GM23248 (cell line): ENCODE data around the gene WDR46. TPM values are rescaled to one million over a fixed set of nuclear protein-coding genes. Genes with fewer than 3 reads are reported as not detected.

Experiments used
- DNase-seq: peaks from one replicate; pipeline ENCODE4 v3.0.0-alpha.2; 2015
- H2AFZ ChIP-seq: fragments of 200-600 bp; sonication (generic); 2 replicates; pipeline ENCODE4 v1.6.1; 2016; ENCODE audit warnings: antibody characterized with exemption
- H3F3A ChIP-seq: fragments of 200-600 bp; sonication (generic); 2 replicates; pipeline ENCODE4 v1.6.1; 2016; ENCODE audit warnings: mild to moderate bottlenecking, antibody characterized with exemption, mixed run types; ENCODE audit not compliant: insufficient read depth
- H3K27ac ChIP-seq: fragments of 200-600 bp; sonication (generic); 2 replicates; pipeline ENCODE4 v1.5.1; 2016; ENCODE audit warnings: mild to moderate bottlenecking
- H3K27me3 ChIP-seq: fragments of 200-600 bp; sonication (generic); replicated peaks from 2 replicates; pipeline ENCODE4 v1.6.1; 2016; ENCODE audit warnings: mild to moderate bottlenecking; ENCODE audit not compliant: insufficient read depth
- H3K36me3 ChIP-seq: fragments of 200-600 bp; sonication (generic); 2 replicates; pipeline ENCODE4 v1.6.1; 2016; ENCODE audit warnings: low read depth, mild to moderate bottlenecking
- H3K4me1 ChIP-seq: fragments of 200-600 bp; sonication (generic); 2 replicates; pipeline ENCODE4 v1.6.1; 2016; ENCODE audit warnings: mild to moderate bottlenecking; ENCODE audit not compliant: insufficient read depth
- H3K4me2 ChIP-seq: fragments of 200-600 bp; sonication (generic); one replicate; pipeline ENCODE4 v1.6.1; 2016; ENCODE audit warnings: mild to moderate bottlenecking; ENCODE audit not compliant: unreplicated experiment
- H3K4me3 ChIP-seq: fragments of 200-600 bp; sonication (generic); 2 replicates; pipeline ENCODE4 v1.5.1; 2016; ENCODE audit warnings: mild to moderate bottlenecking
- H3K79me2 ChIP-seq: fragments of 200-600 bp; sonication (generic); 2 replicates; pipeline ENCODE4 v1.6.1; 2016; ENCODE audit warnings: mild to moderate bottlenecking; ENCODE audit not compliant: insufficient read depth
- H3K9ac ChIP-seq: fragments of 200-600 bp; sonication (generic); 2 replicates; pipeline ENCODE4 v1.6.1; 2016; ENCODE audit warnings: mild to moderate bottlenecking
- H3K9me2 ChIP-seq: fragments of 200-600 bp; sonication (generic); 2 replicates; pipeline ENCODE4 v1.6.1; 2016; ENCODE audit warnings: mixed run types, mild to moderate bottlenecking, moderate library complexity; ENCODE audit not compliant: insufficient read depth
- H3K9me3 ChIP-seq: fragments of 200-600 bp; sonication (generic); one replicate; pipeline ENCODE4 v1.6.1; 2017; ENCODE audit warnings: low read depth
- H4K20me1 ChIP-seq: fragments of 200-600 bp; sonication (generic); 2 replicates; pipeline ENCODE4 v1.6.0; 2016; ENCODE audit not compliant: insufficient read depth
- EZH2 ChIP-seq: fragments of 200-600 bp; sonication (generic); IDR thresholded peaks from 2 replicates; pipeline ENCODE4 v1.6.1; 2018; ENCODE audit warnings: antibody characterized with exemption, mild to moderate bottlenecking; ENCODE audit not compliant: insufficient read depth, poor library complexity, severe bottlenecking
- EZH2phosphoT487 ChIP-seq: fragments of 200-600 bp; sonication (generic); IDR thresholded peaks from 2 replicates; pipeline ENCODE4 v1.6.1; 2018; ENCODE audit warnings: antibody characterized with exemption, moderate library complexity, mild to moderate bottlenecking, low read depth; ENCODE audit not compliant: insufficient read depth
- WGBS, 2 experiments: methylation state at CpG; one replicate each; pipeline ENCODE4 v1.1.6; 2015 to 2017; ENCODE audit warnings: low lambda C conversion rate in 2 of 2, low coverage in 1 of 2; ENCODE audit errors: missing lambda C conversion rate in 2 of 2; 5-methylcytosine and 5-hydroxymethylcytosine counted together
- in situ Hi-C: fragments of 300-500 bp; cut with MboI; formaldehyde crosslinking; loops from 2 replicates; pipeline ENCODE4 v1.15.0; 2020
- polyA plus RNA-seq: library from polyadenylated mRNA; unstranded; fragments of >200 nt; fragmentation: Nextera tagmentation; extraction: Ambion mirVana; gene quantifications from 2 replicates; pipeline ENCODE4 v1.2.1, GENCODE V29; 2016
- total RNA-seq: library from RNA; depleted of rRNA; stranded (reverse); fragments of >200 nt; shearing (Covaris generic); gene quantifications from 2 replicates; pipeline ENCODE4 v1.2.3, GENCODE V29; 2014

WDR46 gene
- total and polyA plus RNA-seq, 2 experiments from 2014 or later: 64.4 to 79.4 TPM

GRCh38 chr6:33304216-33304615, 15.2 kb upstream of the WDR46 start:
- no peak for DNase-seq
- in situ Hi-C loops: no loop called here
- TF ChIP-seq EZH2phosphoT487 (no peak), EZH2 (no peak)
- Histone ChIP-seq H3K79me2 (peaks cover 90% of the 10 kb centered on the region), H3K9ac (no peak overlapping the region), H3K4me2 (no peak overlapping the region), H3K36me3 (peaks cover 15% of the 10 kb centered on the region), H3F3A (peaks cover 13% of the 10 kb centered on the region), H3K9me3 (no peaks in the 10 kb centered on the region), H3K9me2 (no peaks in the 10 kb centered on the region), H3K4me3 (no peak overlapping the region), H3K27ac (no peak overlapping the region), H2AFZ (no peak overlapping the region), H4K20me1 (no peaks in the 10 kb centered on the region; the same call in 1 of the 2 replicates), H3K4me1 (peaks cover 10% of the 10 kb centered on the region; the same call in 1 of the 2 replicates), H3K27me3 (no peaks in the 10 kb centered on the region)
- 84 to 85% methylated on average over 15 to 16 of the region's 16 CpGs for WGBS, 2 experiments

GRCh38 chr6:33301877-33302276, 12.8 kb upstream of the WDR46 start:
- TF ChIP-seq EZH2phosphoT487 (no peak), EZH2 (no peak)
- no peaks in the 10 kb centered on the region for H3K9me3 ChIP-seq
- peaks cover 67% of the 10 kb centered on the region for H3K79me2 ChIP-seq
- no peaks in the 10 kb centered on the region for H3K27me3 ChIP-seq
- WGBS, 2 experiments: 67 to 75% methylated on average over 3 of the region's 3 CpGs
- no peak overlapping the region for H3K4me3 ChIP-seq
- DNase-seq: no peak
- H3K4me2 ChIP-seq: no peak overlapping the region
- H3K27ac ChIP-seq: peak overlapping the region; percentile 97; the same call in 1 of the 2 replicates
- peaks cover 13% of the 10 kb centered on the region for H3F3A ChIP-seq
- no peak overlapping the region for H2AFZ ChIP-seq
- in situ Hi-C loops: no loop called here
- no peaks in the 10 kb centered on the region for H3K9me2 ChIP-seq
- H4K20me1 ChIP-seq: no peaks in the 10 kb centered on the region
- H3K36me3 ChIP-seq: peaks cover 6% of the 10 kb centered on the region; the same call in 1 of the 2 replicates
- H3K9ac ChIP-seq: peak overlapping the region; percentile 29; the same call in 1 of the 2 replicates
- H3K4me1 ChIP-seq: peaks cover 10% of the 10 kb centered on the region; the same call in 1 of the 2 replicates

DNA sequence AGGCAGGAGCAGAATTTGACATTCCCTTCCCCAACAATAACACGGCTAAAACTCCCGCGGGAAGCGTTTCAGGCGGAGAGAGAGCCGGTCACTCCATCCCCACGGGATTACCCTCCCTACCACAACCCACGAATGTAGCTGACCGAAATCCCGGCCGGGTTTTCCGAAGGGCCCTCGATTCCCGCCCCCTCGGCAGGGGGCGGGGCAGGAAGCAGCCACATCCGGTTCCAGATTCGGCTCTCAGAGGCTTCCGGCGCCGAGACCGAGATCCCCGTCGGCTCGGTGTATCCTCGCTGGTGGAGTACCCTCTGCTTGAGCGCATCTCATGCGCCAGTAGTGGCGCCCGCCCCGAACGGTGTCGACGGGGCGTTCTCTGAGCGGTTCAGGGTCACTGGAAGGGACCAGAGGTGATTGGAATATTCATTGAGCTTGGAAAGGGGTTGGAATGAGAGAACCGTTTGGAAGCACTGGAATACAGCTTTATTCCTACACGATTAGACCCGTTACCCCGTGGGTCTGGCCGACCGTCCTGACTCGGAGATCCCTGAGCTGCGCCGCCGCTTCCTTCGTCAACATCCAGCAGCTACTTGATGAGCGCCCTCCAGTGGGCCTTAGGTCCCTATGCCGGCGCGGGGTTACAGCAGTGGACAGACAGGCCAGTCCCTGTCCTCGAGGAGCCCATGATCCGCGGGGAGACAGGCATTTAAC, 10.4 kb upstream of the WDR46 start:
- no peaks in the 10 kb centered on the region for H3K27me3 ChIP-seq
- peaks cover 6% of the 10 kb centered on the region; the same call in 1 of the 2 replicates for H3K36me3 ChIP-seq
- peak overlapping the region; percentile 97 for H3K27ac ChIP-seq
- peak overlapping the region; percentile 80 for H2AFZ ChIP-seq
- 1% methylated on average over 54 of the region's 54 CpGs for WGBS, 2 experiments
- TF ChIP-seq EZH2 (no peak), EZH2phosphoT487 (no peak)
- H3K4me1 ChIP-seq: peaks cover 10% of the 10 kb centered on the region; the same call in 1 of the 2 replicates
- H4K20me1 ChIP-seq: no peaks in the 10 kb centered on the region
- H3K9me3 ChIP-seq: no peaks in the 10 kb centered on the region
- in situ Hi-C loops: no loop called here
- H3K79me2 ChIP-seq: peaks cover 42% of the 10 kb centered on the region
- peak overlapping the region; percentile 95 for H3K9ac ChIP-seq
- H3K9me2 ChIP-seq: no peaks in the 10 kb centered on the region
- H3F3A ChIP-seq: peaks cover 13% of the 10 kb centered on the region
- peak overlapping the region; percentile 92 for H3K4me2 ChIP-seq
- peak; percentile 98 for DNase-seq
- peak overlapping the region; percentile 96 for H3K4me3 ChIP-seq

- peaks cover 6% of the 10 kb centered on the region; the same call in 1 of the 2 replicates for H3K36me3 ChIP-seq
- peak; percentile 79 for DNase-seq
- no peaks in the 10 kb centered on the region for H3K9me2 ChIP-seq
- H4K20me1 ChIP-seq: no peaks in the 10 kb centered on the region
- in situ Hi-C loops: no loop called here
- H3K4me1 ChIP-seq: peaks cover 10% of the 10 kb centered on the region; the same call in 1 of the 2 replicates
- H3K27me3 ChIP-seq: no peaks in the 10 kb centered on the region
- 2 to 3% methylated on average over 11 to 30 of the region's 34 CpGs for WGBS, 2 experiments
- peaks cover 13% of the 10 kb centered on the region for H3F3A ChIP-seq
- peaks cover 36% of the 10 kb centered on the region for H3K79me2 ChIP-seq
- H3K27ac ChIP-seq: peak within 1 kb of the TSS; percentile 97
- no peak for TF ChIP-seq EZH2
- peak within 1 kb of the TSS; percentile 92 for H3K4me2 ChIP-seq
- H3K9ac ChIP-seq: peak within 1 kb of the TSS; percentile 95
- H2AFZ ChIP-seq: peak within 1 kb of the TSS; percentile 80
- no peaks in the 10 kb centered on the region for H3K9me3 ChIP-seq
- peak within 1 kb of the TSS; percentile 96 for H3K4me3 ChIP-seq
Measured at GRCh38 chr6:33298773-33299236, 9.8 kb upstream of the WDR46 start, which contains the start of gene RGL2. Gene RGL2, minus strand, starts transcription at chr6:33298942. Its CDS starts 332 bp downstream, at chr6:33298610.
